Liver (tissue), 9 donors: ENCODE results near the gene TMEM242. TPM values are rescaled to one million over a fixed set of nuclear protein-coding genes. Genes with fewer than 3 reads are reported as not detected.

Experiments
- DNase-seq: peaks from one replicate; pipeline ENCODE4 v3.0.0-alpha.2; 2017; ENCODE audit warnings: low spot score
- H3K27ac ChIP-seq, 2 donors: one replicate each; pipeline ENCODE4 v1.7.0; 2013; ENCODE audit warnings: inconsistent platforms in 2 of 2, low read length in 2 of 2, control low read depth in 1 of 2, low read depth in 1 of 2, mild to moderate bottlenecking in 1 of 2
- H3K27me3 ChIP-seq, 4 donors: one replicate each; pipeline versions ENCODE4 v1.6.1 to v1.7.0; 2013; ENCODE audit warnings: low read length in 3 of 4, inconsistent platforms in 1 of 4, mild to moderate bottlenecking in 1 of 4, moderate library complexity in 1 of 4; ENCODE audit not compliant: control insufficient read depth in 4 of 4, insufficient read depth in 4 of 4
- H3K36me3 ChIP-seq, 4 donors: one replicate each; pipeline versions ENCODE4 v1.6.1 to v1.7.0; 2013; ENCODE audit warnings: low read length in 3 of 4, mild to moderate bottlenecking in 3 of 4, low read depth in 1 of 4, moderate library complexity in 1 of 4; ENCODE audit not compliant: control insufficient read depth in 4 of 4, insufficient read depth in 3 of 4
- H3K4me1 ChIP-seq, 4 donors: one replicate each; pipeline versions ENCODE4 v1.6.1 to v1.7.0; 2013; ENCODE audit warnings: low read length in 3 of 4, mild to moderate bottlenecking in 3 of 4, moderate library complexity in 1 of 4; ENCODE audit not compliant: control insufficient read depth in 4 of 4, insufficient read depth in 4 of 4
- H3K4me3 ChIP-seq, 3 donors: one replicate each; pipeline versions ENCODE4 v1.6.1 to v1.7.0; 2013; ENCODE audit warnings: low read length in 3 of 3, control low read depth in 1 of 3, low read depth in 1 of 3, mild to moderate bottlenecking in 1 of 3
- H3K9ac ChIP-seq, 2 donors: one replicate each; pipeline ENCODE4 v1.7.0; 2013; ENCODE audit warnings: low read length in 2 of 2, mild to moderate bottlenecking in 2 of 2, moderate library complexity in 2 of 2, control low read depth in 1 of 2, low read depth in 1 of 2
- H3K9me3 ChIP-seq, 4 donors: one replicate each; pipeline versions ENCODE4 v1.6.1 to v1.7.0; 2013; ENCODE audit warnings: low read length in 3 of 4; ENCODE audit not compliant: control insufficient read depth in 4 of 4
- ATF3 ChIP-seq: IDR thresholded peaks from 2 replicates; pipeline ENCODE4 v1.6.1; 2016; ENCODE audit warnings: antibody characterized with exemption
- CTCF ChIP-seq: fragments of 150-350 bp; IDR thresholded peaks from 2 replicates; pipeline ENCODE4 v1.5.1; 2017; ENCODE audit warnings: improper control_type of control experiment, low read depth, low read length; ENCODE audit not compliant: missing input control
- FOXA1 ChIP-seq: IDR thresholded peaks from 2 replicates; pipeline ENCODE4 v1.6.1; 2016; ENCODE audit warnings: antibody characterized with exemption
- GABPA ChIP-seq, 2 donors: IDR thresholded peaks in 1 of 2; conservative IDR thresholded peaks in 1 of 2; 2 replicates each; pipeline ENCODE4 v1.6.1; 2016; ENCODE audit warnings: antibody characterized with exemption in 2 of 2, mild to moderate bottlenecking in 1 of 2, moderate library complexity in 1 of 2
- HNF4A ChIP-seq, 2 donors: conservative IDR thresholded peaks; 2 replicates each; pipeline ENCODE4 v1.6.1; 2016; ENCODE audit warnings: antibody characterized with exemption in 2 of 2, mild to moderate bottlenecking in 2 of 2
- HNF4G ChIP-seq: IDR thresholded peaks from 2 replicates; pipeline ENCODE4 v1.6.1; 2016; ENCODE audit warnings: antibody characterized with exemption
- NR2F2 ChIP-seq: IDR thresholded peaks from 2 replicates; pipeline ENCODE4 v1.6.1; 2016; ENCODE audit warnings: antibody characterized with exemption
- RAD21 ChIP-seq, 2 donors: IDR thresholded peaks; 2 replicates each; pipeline ENCODE4 v1.6.1; 2016; ENCODE audit warnings: antibody characterized with exemption in 2 of 2, mild to moderate bottlenecking in 2 of 2
- REST ChIP-seq: IDR thresholded peaks from 2 replicates; pipeline ENCODE4 v1.6.1; 2016; ENCODE audit warnings: antibody characterized with exemption, mild to moderate bottlenecking
- RXRA ChIP-seq, 2 donors: IDR thresholded peaks; 2 replicates each; pipeline ENCODE4 v1.6.1; 2017 to 2018; ENCODE audit warnings: antibody characterized with exemption in 2 of 2, mild to moderate bottlenecking in 1 of 2
- SP1 ChIP-seq: IDR thresholded peaks from 2 replicates; pipeline ENCODE4 v1.6.1; 2018; ENCODE audit warnings: antibody characterized with exemption, mild to moderate bottlenecking
- TAF1 ChIP-seq: conservative IDR thresholded peaks from 2 replicates; pipeline ENCODE4 v1.6.1; 2016; ENCODE audit warnings: antibody characterized with exemption, mild to moderate bottlenecking
- YY1 ChIP-seq: IDR thresholded peaks from 2 replicates; pipeline ENCODE4 v1.6.1; 2016; ENCODE audit warnings: antibody characterized with exemption, mild to moderate bottlenecking
- ZBTB33 ChIP-seq: IDR thresholded peaks from 2 replicates; pipeline ENCODE4 v1.6.1; 2016; ENCODE audit warnings: antibody characterized with exemption
- WGBS: extraction: QIAGEN DNeasy Blood & Tissue Kit; methylation state at CpG from one replicate; pipeline ENCODE4 v1.1.7; 2013; 5-methylcytosine and 5-hydroxymethylcytosine counted together
- polyA plus RNA-seq, 2 donors: library from polyadenylated mRNA; stranded (reverse) in 1 of 2; unstranded in 1 of 2; fragments of 200-250 nt in 1 of 2; fragments of >200 nt in 1 of 2; fragmentation: Nextera tagmentation in 1 of 2; extraction: Ambion mirVana in 1 of 2; gene quantifications; one replicate each; pipeline versions ENCODE4 v1.2.1 to v1.2.3, GENCODE V29; 2013 to 2015
- total RNA-seq, 2 donors: library from RNA; depleted of rRNA; stranded (reverse); fragments of >200 nt; gene quantifications; one replicate each; pipeline ENCODE4 v1.2.3, GENCODE V29; 2014
- donor health status: healthy.
- donor health status: healthy.
- donor health status: healthy.
- donor health status: healthy.
- donor health status: healthy.

TMEM242 gene
- total and polyA plus RNA-seq, 4 donors, result 3.7 to 10.2 (median 6.1) TPM

- Histone ChIP-seq H3K27me3 (no peaks in the 10 kb centered on the region), H3K9ac (no peak overlapping the region), H3K4me3 (no peak overlapping the region), H3K36me3 (no peaks in the 10 kb centered on the region), H3K27ac (no peak overlapping the region), H3K4me1 (peaks cover 0 to 2% (median 0%) of the 10 kb centered on the region in 4 donors), H3K9me3 (no peaks in the 10 kb centered on the region)
- TF ChIP-seq RXRA (IDR thresholded peaks at IDR 0.05) (no peak), REST (no peak), HNF4A (conservative IDR thresholded peaks at IDR 0.05) (no peak), ATF3 (no peak), NR2F2 (no peak), CTCF (no peak), SP1 (no peak), RAD21 (IDR thresholded peaks at IDR 0.05) (no peak), YY1 (no peak), FOXA1 (no peak), GABPA (IDR thresholded peaks at IDR 0.05 in 1 of 2, conservative IDR thresholded peaks at IDR 0.05 in 1 of 2) (no peak), ZBTB33 (no peak)
- WGBS, result 75% methylated on average over 7 of the region's 8 CpGs
- DNase-seq, result no peak
Observed at GRCh38 chr6:157283330-157283898, 39.9 kb downstream of the TMEM242 start.

GRCh38 chr6:157282284-157282683 is 41.0 kb downstream of the TMEM242 start:
- Histone ChIP-seq H3K9me3 (no peaks in the 10 kb centered on the region), H3K27ac (no peak overlapping the region), H3K27me3 (no peaks in the 10 kb centered on the region), H3K4me3 (no peak overlapping the region), H3K36me3 (no peaks in the 10 kb centered on the region), H3K9ac (no peak overlapping the region), H3K4me1 (peaks cover 0 to 2% (median 0%) of the 10 kb centered on the region in 4 donors)
- 95% methylated on average over 7 of the region's 7 CpGs for WGBS
- DNase-seq, result no peak
- TF ChIP-seq ZBTB33 (no peak), TAF1 (no peak), HNF4G (no peak), SP1 (no peak)
